Stromal cell of bone marrow (primary cell): ENCODE data around the gene GALNT9.

Experiments
- DNase-seq: peaks from one replicate; pipeline ENCODE4 v3.0.0-alpha.2; 2012; ENCODE audit warnings: low read depth

Gene GALNT9

DNA sequence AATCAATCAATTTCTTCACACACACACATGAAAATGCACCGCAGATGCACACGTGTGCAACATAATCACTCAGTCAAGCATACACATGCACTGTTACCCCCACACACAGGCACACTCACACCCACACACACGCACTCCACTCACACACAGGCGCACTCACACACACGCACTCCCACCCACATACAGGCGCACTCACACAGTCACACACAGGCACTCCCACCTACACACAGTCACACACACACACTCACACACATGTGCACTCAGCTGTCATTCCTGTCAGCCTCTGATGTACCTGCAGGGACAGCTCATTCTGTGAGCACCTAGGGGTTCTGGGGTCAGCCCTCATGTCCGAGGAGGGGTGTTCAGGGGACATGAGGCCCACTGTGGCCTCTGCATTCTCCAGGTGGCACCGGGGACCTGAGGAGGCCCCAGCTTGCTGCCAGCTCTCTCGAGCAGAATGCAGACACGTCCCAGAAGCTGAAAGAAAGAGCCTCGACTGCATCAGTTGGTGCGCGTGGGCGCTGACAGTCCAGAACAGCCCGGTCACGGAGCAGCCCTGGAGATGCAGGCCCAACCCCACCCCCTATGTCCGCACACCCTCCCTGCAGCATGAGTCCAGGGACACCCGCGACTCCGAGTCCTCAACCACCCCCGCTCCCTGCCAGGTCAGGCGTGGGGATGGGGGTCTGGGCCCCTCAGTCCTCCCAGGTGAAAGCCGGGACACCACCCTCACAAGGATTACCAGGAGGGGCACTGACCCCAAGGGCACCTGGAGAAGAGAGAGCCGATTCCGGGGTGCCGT is 115.8 kb downstream of the GALNT9 start:
- DNase-seq = no peak

DNA sequence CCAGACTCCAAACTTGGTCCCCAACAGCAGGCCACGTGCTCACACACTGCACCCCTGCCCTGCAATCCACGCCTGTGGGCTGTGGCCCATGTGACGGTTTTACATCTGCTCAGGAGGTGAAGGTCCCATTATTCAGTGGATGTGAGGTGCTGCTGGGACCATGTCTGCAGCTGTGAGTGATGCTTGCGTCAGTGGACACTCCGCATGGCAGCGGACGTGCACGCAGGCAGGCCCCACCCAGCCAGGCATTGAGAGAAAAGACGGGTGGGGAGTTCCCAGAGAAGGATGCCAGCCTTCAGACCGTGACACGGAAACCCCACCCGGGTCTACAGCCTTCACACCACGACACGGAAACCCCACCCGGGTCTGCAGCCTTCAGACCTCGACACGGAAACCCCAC is 117.6 kb downstream of the GALNT9 start:
- no peak for DNase-seq

GRCh38 chr12:132211326-132211725 is 118.1 kb downstream of the GALNT9 start:
- DNase-seq = no peak

GRCh38 chr12:132210223-132211055 is 119.0 kb downstream of the GALNT9 start:
- DNase-seq = no peak

DNA sequence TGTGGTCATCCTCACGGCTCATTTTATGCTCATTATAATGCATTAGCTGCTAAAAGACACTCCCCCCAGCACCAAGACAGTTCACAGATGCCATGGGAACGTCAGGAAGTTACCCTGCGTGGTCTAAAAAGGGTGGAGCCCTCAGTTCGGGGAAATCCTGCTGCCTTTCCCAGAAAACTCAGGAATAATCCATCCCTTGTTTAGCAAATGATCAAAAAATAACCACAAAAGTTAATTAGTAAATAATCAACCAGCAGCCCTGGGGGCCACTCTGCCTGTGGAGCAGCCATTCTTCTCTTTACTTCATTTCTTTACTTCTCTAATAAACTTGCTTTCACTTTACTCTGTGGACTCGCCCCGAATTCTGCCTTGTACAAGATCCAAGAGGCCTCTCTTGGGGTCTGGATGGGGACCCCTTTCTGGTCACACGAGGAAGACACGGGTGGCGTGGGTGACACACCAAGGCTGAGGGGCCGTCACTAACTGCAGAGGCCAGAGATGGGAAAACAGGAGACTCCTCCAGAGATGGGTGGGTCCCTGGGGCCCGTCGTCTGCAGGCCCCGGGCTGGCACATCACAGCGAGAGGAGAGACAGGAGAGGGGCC is 119.7 kb downstream of the GALNT9 start:
- DNase-seq = no peak

DNA sequence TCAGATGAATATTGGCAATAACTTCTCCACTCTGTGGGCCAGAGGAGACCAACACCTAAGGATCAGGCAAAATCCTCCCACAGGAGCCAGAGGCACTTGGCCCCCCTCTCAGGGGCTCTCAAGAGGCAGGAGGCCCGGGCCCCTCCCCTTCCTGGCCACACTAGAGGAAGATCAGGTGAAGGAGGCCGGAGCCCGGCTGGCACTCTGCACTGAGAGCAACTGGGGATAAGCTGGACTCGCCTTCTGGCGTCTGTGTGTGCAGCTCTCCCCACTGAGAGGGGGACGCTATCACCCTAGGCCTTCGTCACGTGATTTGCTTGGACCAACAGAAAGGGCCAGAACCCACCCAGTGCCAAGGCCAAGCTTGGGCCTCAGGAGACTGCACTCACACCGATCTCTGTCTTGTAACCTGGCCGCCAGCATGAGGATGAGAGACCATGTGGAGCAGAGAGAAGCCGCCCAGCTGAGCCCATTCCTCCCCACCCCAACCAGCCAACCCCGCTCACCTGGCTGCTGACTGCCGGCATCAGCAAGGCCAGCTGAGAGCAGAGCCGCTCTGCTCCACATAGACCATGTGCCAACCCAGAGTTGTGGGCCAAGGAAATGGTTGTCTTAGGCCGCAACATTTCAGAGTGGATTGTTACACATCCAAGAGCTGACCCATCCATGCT is 121.1 kb downstream of the GALNT9 start:
- no peak for DNase-seq

DNA sequence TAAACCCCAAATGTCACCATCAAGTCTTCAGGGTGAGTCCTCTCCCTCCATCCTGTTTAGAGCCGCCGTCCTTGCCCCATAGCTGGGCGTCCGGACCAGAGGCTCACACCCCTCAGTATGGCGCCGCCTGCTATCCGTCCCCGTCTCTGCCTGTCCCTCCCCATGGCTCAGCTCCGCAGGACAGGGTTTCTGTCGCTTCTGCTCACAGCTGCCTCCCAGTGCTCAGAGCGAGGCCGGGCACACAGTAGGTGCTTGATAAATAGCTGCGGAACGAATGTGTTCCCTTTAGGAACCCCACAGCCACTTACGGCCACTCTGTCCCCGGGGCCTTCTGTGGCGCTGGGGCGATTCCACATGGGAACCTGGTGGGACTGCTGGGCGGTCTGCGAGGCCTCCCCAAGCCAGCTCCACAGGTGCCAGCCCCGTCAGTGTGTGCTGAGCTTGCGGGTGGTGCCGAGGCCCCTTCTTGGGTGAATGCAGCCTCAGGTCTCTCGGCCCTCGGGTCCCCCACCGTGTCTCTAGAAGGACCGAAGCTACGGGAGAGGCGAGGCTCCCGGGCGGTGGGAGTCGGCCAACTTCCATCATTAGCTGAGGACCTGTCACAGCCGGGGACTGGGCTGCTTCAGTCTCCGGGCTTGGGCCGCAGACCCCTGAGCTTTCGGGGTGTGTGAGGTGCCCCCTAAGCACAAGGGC is 122.2 kb downstream of the GALNT9 start:
- no peak for DNase-seq

- no peak for DNase-seq
Observed at GRCh38 chr12:132206046-132206434, 123.3 kb downstream of the GALNT9 start.

- DNase-seq = no peak
Observed at GRCh38 chr12:132205271-132206045, 123.9 kb downstream of the GALNT9 start.

DNA sequence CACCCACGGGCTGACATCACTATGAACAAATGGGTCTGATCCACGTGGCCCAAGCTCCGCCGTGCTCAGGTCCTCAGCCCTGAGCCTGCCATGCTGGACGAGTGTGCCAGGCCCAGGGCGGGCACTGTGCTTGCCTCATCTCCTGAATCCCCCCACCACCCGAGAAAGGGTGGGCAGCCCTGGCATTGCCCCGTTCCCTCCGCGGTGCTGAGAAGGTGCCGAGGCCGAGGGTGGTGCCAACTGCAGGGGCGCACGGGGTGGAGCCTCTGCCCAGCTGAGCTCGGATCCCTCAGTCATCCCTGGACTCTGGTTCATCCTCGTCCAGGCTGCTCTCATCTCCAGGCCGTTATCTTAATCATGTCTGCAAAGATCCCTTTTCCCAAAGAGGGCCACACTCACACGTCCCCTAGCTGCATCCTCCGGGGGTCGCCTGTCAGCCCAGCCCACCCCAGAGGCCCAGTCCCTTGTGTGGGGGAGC is 124.6 kb downstream of the GALNT9 start:
- no peak for DNase-seq

DNA sequence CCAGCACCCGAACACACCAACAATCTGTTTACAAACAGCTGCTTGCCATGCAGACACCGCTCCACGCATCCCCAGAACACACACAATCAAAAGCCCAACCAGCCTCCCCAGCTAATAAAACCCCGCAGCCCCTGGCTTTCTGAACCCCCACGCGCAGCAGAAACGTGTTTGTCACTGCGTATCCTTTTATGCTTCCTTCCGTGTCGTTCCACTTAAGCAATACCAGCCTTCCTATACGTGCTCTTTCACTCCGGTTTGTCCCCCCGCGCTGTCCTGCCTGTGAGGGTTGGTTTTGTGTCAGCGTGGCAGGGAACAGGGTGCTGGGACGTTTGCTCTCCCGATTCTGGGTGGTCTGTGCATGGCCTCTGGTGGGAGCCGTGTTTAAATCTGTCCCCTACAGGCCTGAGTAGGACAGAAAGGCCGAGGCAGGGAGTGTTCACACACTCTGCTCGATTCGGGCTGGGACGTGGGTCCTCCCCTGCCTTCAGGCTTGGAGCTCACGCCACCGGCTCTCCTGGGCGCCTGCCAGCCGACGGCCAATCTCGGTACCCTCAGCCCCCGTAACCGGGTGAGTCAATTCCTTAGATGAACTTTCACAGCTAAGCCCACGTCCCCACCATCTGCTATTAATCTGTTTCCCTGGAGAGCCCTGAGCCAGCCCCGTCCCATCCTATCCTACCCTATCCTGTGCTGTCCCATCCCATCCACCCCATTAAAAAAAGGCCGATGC is 125.2 kb downstream of the GALNT9 start:
- DNase-seq = no peak

DNA sequence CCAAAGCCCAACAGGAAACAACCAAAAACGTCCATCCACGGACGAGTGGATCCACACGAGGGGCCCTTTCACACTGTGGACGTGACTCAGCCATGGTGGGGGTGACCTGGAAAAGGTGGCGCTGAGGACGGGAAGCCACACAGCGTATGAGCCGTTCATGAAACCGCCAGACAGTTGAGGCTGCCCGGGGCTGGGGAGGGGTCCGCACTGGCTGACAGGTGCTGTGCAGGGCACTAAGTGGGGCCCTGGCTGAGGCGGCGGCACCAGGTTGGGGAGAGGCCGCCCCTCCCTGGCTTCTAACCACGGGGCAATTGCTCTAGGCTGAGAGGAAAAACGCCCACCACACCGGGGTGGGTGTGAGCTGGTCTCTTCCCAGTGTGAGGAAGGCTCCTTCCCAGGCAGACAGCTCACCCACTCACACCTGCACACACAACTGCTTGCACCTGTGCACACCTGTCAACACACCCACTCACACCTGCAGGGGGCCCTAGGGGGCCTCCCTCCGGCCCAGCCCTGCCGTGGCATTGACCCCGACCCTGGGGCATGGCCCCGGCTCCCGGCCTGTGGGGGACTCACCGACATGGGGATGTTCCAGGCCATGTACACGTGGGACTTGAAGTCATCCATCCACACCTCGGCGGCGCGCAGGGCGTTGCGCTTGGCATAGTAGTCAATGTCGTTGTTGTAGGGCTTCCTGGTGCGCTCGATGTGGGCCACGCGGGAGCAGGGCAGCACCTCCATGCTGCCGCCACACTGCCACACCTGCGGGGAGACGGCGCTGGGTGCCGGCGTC is 126.3 kb downstream of the GALNT9 start:
- DNase-seq = no peak

GRCh38 chr12:132201391-132202120 is 127.8 kb downstream of the GALNT9 start:
- no peak for DNase-seq

DNA sequence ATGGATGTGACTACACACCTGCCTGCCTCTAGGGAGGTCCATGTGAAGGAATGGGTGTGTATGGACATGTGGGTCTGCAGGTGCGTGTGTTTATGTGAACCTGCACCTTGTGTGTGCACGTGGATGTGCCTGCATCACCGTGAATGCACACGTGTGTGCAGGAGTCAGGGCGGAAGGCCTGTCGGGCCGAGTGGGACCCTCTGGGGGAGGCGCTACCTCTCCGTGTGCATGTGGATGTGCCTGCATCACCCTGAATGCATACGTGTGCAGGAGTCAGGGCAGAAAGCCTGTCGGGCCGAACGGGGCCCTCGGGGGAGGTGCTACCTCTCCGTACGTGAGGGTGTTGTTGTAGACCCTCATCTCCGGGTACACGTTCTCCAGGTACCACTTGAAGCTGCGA is 128.6 kb downstream of the GALNT9 start:
- no peak for DNase-seq

DNA sequence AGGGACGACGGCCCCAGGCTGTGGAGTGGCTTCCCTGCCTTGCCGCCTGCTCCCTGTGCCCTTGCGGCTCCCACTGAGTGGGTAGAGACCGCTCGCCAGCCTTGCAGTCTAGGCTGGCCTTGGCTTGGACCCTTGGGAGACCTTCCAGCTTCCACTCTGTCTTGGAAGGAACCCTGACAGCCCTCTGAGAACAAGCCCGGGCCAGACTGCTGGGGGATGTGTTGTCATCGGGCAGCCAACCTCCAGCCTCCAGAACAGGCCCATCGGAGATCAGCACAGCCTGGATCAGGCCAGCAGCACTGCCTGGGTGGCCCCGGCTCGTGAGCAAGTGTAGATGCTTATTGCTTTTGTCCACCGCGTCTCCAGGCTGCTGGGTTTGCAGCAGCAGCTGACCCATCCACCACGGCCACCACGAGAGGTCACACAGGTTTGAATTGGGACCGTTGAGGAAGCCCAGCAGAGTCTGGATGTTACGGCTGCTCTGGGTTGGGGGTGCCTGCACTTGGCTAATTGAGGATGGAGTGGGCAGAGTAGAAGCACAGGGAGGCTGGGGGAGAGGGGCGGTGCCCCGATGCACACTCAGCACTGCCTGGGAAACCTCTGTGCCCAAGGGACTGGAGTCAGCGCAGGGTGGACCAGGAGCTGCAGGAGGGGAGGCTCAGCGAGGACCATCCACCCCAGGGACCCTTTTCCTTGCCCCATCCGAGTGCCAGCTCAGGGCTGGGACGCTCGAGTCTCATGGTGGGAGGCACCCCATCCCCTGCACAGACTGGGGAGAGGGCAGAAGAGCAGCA is 129.7 kb downstream of the GALNT9 start:
- no peak for DNase-seq

- DNase-seq = no peak
Observed at GRCh38 chr12:132199101-132199500, 130.3 kb downstream of the GALNT9 start.

DNA sequence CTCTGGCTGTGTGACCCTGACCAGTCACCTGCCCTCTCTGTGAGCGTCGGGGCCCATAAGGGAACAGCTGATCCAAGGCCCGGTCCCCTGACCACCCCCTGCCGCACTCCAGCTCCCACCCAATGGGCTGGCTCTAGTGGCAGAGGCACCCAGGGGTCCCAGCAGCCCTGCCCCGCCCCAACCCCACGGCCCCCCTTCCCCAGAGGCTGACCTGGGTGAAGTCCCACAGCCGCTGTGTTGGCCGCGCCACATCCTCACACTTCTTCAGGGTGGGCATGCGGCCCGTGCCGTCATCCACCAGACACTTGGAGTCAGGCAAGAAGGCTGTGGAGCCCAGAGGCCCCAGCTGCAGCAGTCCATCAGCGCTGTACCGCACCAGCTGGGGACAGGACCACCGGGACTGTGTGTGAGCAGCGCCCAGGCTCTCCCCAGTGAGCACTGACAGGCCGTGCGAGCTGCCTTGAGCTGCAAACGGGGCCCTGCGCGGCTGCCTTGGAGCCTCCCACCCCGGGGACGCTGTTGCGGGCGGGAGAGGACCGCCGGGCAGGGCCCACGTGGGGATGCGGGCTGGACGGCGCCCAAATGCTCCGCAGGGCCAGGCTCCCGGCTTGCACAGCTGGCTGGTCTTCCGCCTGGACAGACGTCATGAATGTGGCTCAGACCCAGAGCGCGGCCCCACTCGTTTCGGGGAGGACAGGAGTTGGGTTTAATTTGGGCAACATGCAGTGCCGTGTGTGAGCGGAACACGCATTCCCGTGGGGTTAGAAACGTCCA is 131.6 kb downstream of the GALNT9 start:
- DNase-seq = no peak
